CD4-positive, alpha-beta memory T cell (primary cell): ENCODE measurements around the gene AKR1B1. TPM values are rescaled to one million over a fixed set of nuclear protein-coding genes. Genes with fewer than 3 reads are reported as not detected.
"Not testable (repeated sequence)": the region's sequence is repeated elsewhere in the genome, so short reads cannot be mapped to it uniquely, and the experiment has no call there.

Source experiments
- CTCF ChIA-PET: fragments of 350-600 bp; sonication (Branson Sonifier 250); formaldehyde crosslinking; loops from one replicate; lab custom pipeline; 2021; ENCODE audit warnings: inconsistent platforms; ENCODE audit not compliant: partially characterized antibody; lab: Charles Lee
- POLR2A ChIA-PET: fragments of 350-600 bp; sonication (Branson Sonifier 250); formaldehyde crosslinking; loops from one replicate; lab custom pipeline; 2021; ENCODE audit not compliant: partially characterized antibody; lab: Charles Lee
- DNase-seq, 5 donors: peaks; one replicate each; pipeline versions ENCODE4 v3.0.0 to v3.0.0-alpha.2; 2020 to 2022; ENCODE audit warnings: mixed read lengths in 1 of 5
- H3K27ac ChIP-seq: one replicate; pipeline ENCODE4 v1.7.0; 2013; ENCODE audit warnings: low read depth, low read length
- H3K27me3 ChIP-seq: 2 replicates; pipeline ENCODE4 v1.7.0; 2013; ENCODE audit warnings: mild to moderate bottlenecking, low read length, moderate library complexity; ENCODE audit not compliant: insufficient read depth
- H3K36me3 ChIP-seq: 2 replicates; pipeline ENCODE4 v1.7.0; 2013; ENCODE audit warnings: mild to moderate bottlenecking, low read length, moderate library complexity; ENCODE audit not compliant: insufficient read depth
- H3K4me1 ChIP-seq: 2 replicates; pipeline ENCODE4 v1.7.0; 2013; ENCODE audit warnings: mild to moderate bottlenecking, low read length, moderate library complexity; ENCODE audit not compliant: insufficient read depth
- H3K4me3 ChIP-seq, 2 donors: one replicate each; pipeline ENCODE4 v1.7.0; 2013; ENCODE audit warnings: low read length in 2 of 2, mild to moderate bottlenecking in 1 of 2
- H3K9me3 ChIP-seq, 2 donors: one replicate each; pipeline ENCODE4 v1.7.0; 2013; ENCODE audit warnings: low read length in 2 of 2, control low read depth in 1 of 2; ENCODE audit not compliant: control insufficient read depth in 1 of 2
- H3K27ac Mint-ChIP-seq, 7 donors: one replicate each; pipeline ENCODE4 v1.8.0; 2020 to 2021; ENCODE audit warnings: mixed read lengths in 7 of 7, mild to moderate bottlenecking in 6 of 7, inconsistent platforms in 3 of 7, moderate library complexity in 3 of 7
- H3K27me3 Mint-ChIP-seq, 2 donors: one replicate each; pipeline ENCODE4 v1.8.0; 2020 to 2021; ENCODE audit warnings: mixed read lengths in 2 of 2
- H3K36me3 Mint-ChIP-seq, 2 donors: one replicate each; pipeline ENCODE4 v1.8.0; 2020 to 2021; ENCODE audit warnings: mixed read lengths in 2 of 2, inconsistent platforms in 1 of 2, mild to moderate bottlenecking in 1 of 2
- H3K4me1 Mint-ChIP-seq, 4 donors: one replicate each; pipeline ENCODE4 v1.8.0; 2020 to 2021; ENCODE audit warnings: mixed read lengths in 4 of 4, mild to moderate bottlenecking in 1 of 4
- H3K4me3 Mint-ChIP-seq, 8 donors: one replicate each; pipeline ENCODE4 v1.8.0; 2020 to 2021; ENCODE audit warnings: mixed read lengths in 8 of 8, mild to moderate bottlenecking in 7 of 8, moderate library complexity in 6 of 8, inconsistent platforms in 3 of 8
- H3K9me3 Mint-ChIP-seq, 8 donors: one replicate each; pipeline ENCODE4 v1.8.0; 2020 to 2021; ENCODE audit warnings: mixed read lengths in 8 of 8, mild to moderate bottlenecking in 5 of 8, inconsistent platforms in 3 of 8, moderate library complexity in 1 of 8
- intact Hi-C: fragments of 100-400 bp; cut with micrococcal nuclease; formaldehyde crosslinking; loops from one replicate; pipeline ENCODE4 v1.15.1; 2023
- polyA plus RNA-seq, 2 donors: library from polyadenylated mRNA; unstranded; fragments of 300-500 nt; fragmentation: Illumina TruSeq; gene quantifications; one replicate each; pipeline ENCODE4 v1.2.3, GENCODE V29; 2021
- total RNA-seq, 2 experiments: library from RNA; stranded (reverse); gene quantifications; one replicate each; pipeline ENCODE4 v1.2.3, GENCODE V29; 2021

Gene AKR1B1
- total and polyA plus RNA-seq, 4 experiments from 2014 or later, result 81.2 to 199 (median 114) TPM

DNA sequence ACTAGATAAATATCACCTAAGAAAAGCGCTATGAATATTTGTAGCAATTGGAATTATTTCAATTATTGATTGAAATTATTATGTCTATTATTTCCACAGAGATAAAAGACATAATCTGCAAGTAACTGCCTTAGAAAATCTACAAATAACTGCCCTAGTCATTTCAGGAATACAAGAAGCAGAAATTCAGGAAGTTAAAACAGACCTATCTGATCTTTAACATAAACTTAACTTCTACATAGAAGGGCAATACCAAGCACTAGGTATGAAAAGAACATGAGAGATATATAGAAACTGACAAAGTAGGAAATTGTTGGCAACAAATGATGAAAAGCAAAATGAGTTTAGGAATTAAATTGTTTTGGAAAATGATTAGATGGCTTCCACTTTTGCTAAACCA is 36.6 kb upstream of the AKR1B1 start:
- Mint-ChIP-seq H3K27me3 (peaks cover 8 to 11% of the 10 kb centered on the region in 2 donors), H3K9me3 (no peaks in the 10 kb centered on the region), H3K4me1 (no peaks in the 10 kb centered on the region), H3K27ac (no peak overlapping the region), H3K4me3 (no peak overlapping the region), H3K36me3 (no peaks in the 10 kb centered on the region)
- CTCF ChIA-PET, result no interaction called here
- no peak overlapping the region for H3K27ac ChIP-seq
- no peaks in the 10 kb centered on the region for H3K4me1 ChIP-seq
- intact Hi-C loops, result no loop called here
- H3K4me3 ChIP-seq, result no peak overlapping the region
- H3K36me3 ChIP-seq, result no peaks in the 10 kb centered on the region
- no peaks in the 10 kb centered on the region for H3K9me3 ChIP-seq
- POLR2A ChIA-PET, result no interaction called here
- no peak for DNase-seq
- H3K27me3 ChIP-seq, result no peaks in the 10 kb centered on the region

DNA sequence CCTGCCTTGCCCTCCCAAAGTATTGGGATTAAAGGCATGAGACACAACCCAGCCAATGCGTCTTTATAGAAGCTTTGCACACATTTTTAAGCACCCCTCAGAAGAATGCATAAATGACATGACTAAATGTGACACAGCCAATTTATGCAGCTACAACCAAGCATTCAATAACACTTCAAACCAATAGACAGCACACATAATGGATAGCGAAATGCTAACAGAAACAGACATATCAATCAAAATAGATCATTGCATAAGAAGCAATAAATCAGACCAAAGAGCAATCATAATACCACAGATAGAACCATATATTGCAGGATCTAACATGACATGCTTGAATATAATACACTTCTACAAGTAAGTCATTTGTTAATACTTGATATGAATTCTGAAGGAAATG is 34.2 kb upstream of the AKR1B1 start:
- intact Hi-C loops, result no loop called here
- no peaks in the 10 kb centered on the region for H3K9me3 ChIP-seq

DNA sequence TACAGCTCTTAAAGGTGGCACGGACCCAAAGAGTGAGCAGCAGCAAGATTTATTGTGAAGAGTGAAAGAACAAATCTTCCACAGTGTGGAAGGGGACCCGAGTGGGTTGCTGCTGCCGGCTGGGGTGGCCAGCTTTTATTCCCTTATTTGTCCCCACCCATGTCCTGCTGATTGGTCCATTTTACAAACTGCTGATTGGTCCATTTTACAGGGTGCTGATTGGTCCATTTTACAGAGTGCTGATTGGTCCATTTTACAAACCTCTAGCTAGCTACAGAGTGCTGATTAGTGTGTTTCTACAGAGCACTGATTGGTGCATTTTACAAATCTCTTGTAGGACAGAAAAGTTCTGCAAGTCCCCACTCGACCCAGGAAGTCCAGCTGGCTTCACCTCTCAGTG is 28.8 kb upstream of the AKR1B1 start:
- DNase-seq, H3K4me3 ChIP-seq, intact Hi-C loops, H3K9me3 ChIP-seq, H3K4me3 Mint-ChIP-seq, H3K9me3 Mint-ChIP-seq, H3K36me3 Mint-ChIP-seq, H3K4me1 Mint-ChIP-seq, H3K4me1 ChIP-seq, H3K27ac ChIP-seq, CTCF ChIA-PET, POLR2A ChIA-PET, H3K36me3 ChIP-seq, H3K27ac Mint-ChIP-seq, H3K27me3 ChIP-seq: not testable (repeated sequence)
- H3K27me3 Mint-ChIP-seq, result peaks cover 23% of the 10 kb centered on the region in 2 donors

More for the DNA sequence above, 34.2 kb upstream of the AKR1B1 start:
- Mint-ChIP-seq H3K4me3 (no peak overlapping the region), H3K27ac (no peak overlapping the region), H3K4me1 (no peaks in the 10 kb centered on the region), H3K27me3 (peaks cover 11 to 12% of the 10 kb centered on the region in 2 donors), H3K9me3 (no peaks in the 10 kb centered on the region), H3K36me3 (no peaks in the 10 kb centered on the region)
- DNase-seq, result no peak
- H3K4me1 ChIP-seq, result no peaks in the 10 kb centered on the region
- no peaks in the 10 kb centered on the region for H3K36me3 ChIP-seq
- no peaks in the 10 kb centered on the region for H3K27me3 ChIP-seq
- no peak overlapping the region for H3K27ac ChIP-seq
- H3K4me3 ChIP-seq, result no peak overlapping the region
- POLR2A ChIA-PET, result no interaction called here
- CTCF ChIA-PET, result interaction anchor here (1.6 kb wide), 1 partner anchor 36 kb away, joined by 3 read pairs; no protein-coding TSS in a partner anchor

DNA sequence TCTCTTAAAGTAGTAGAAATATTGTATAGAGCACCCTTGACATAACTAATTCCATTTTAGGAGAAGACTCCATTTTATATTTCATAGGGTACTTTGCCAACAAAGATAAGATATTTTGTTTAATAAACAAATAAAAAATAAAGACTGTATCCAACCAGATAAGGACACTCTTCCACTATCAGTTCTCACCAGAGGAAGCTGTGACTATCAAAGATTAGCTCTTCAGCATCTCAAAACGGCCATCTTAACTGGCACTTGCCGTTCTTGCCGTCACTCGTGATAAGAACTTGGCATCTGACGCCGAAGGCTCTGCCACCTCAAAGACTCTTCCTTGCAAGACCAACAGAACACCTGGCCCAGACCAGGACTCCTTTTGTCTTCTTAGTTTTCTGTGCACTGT is 26.3 kb upstream of the AKR1B1 start:
- H3K36me3 Mint-ChIP-seq, result peaks cover 0 to 4% of the 10 kb centered on the region in 2 donors
- peaks cover 17% of the 10 kb centered on the region in 2 donors for H3K27me3 Mint-ChIP-seq
- peaks cover 0 to 9% (median 3%) of the 10 kb centered on the region in 8 donors for H3K9me3 Mint-ChIP-seq
- no peaks in the 10 kb centered on the region for H3K4me1 Mint-ChIP-seq
- intact Hi-C loops, result no loop called here
- Histone ChIP-seq H3K4me1 (no peaks in the 10 kb centered on the region), H3K9me3 (no peaks in the 10 kb centered on the region), H3K27me3 (no peaks in the 10 kb centered on the region), H3K36me3 (no peaks in the 10 kb centered on the region), H3K27ac (no peak overlapping the region), H3K4me3 (no peak overlapping the region)
- H3K27ac Mint-ChIP-seq, result peak overlapping the region in 1 of 7 donors; percentile 8
- no peak overlapping the region for H3K4me3 Mint-ChIP-seq
- ChIA-PET CTCF (interaction anchor here (1.1 to 2.0 kb wide), 3 partner anchors 52 to 53 kb away, joined by 3 to 7 read pairs (median 5); no protein-coding TSS in a partner anchor), POLR2A (no interaction called here)
- DNase-seq, result no peak

DNA sequence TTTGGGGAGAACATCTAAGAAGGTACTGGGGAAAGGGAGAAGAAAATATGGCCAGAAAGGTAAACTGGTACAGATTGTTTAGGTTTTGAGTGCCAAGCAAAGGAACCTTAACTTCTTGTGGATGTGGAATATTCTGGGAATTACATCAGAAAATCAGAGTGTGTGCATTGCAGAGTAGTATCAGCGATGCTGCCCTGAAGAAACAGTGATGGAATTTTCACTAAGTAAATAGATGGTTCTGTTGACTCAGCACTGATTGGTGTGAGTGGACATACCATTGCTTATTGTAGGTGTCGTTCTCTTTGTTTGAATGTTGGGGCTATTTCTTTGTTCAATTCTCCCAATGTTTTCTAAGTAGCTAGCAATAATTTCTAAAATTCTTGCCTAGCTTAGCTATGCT is 24.4 kb upstream of the AKR1B1 start:
- Mint-ChIP-seq H3K27ac (no peak overlapping the region), H3K4me1 (no peaks in the 10 kb centered on the region), H3K4me3 (peak overlapping the region in 1 of 8 donors; percentile 4), H3K27me3 (peaks cover 14 to 15% of the 10 kb centered on the region in 2 donors), H3K9me3 (peaks cover 0 to 9% (median 3%) of the 10 kb centered on the region in 8 donors), H3K36me3 (peaks cover 0 to 4% of the 10 kb centered on the region in 2 donors)
- no peak for DNase-seq
- POLR2A ChIA-PET, result no interaction called here
- no peaks in the 10 kb centered on the region for H3K9me3 ChIP-seq
- no peaks in the 10 kb centered on the region for H3K4me1 ChIP-seq
- H3K36me3 ChIP-seq, result no peaks in the 10 kb centered on the region
- CTCF ChIA-PET, result interaction anchor here (2.0 to 2.4 kb wide), 2 partner anchors 28 to 50 kb away, joined by 5 read pairs; no protein-coding TSS in a partner anchor
- no peaks in the 10 kb centered on the region for H3K27me3 ChIP-seq
- intact Hi-C loops, result no loop called here
- H3K27ac ChIP-seq, result no peak overlapping the region
- H3K4me3 ChIP-seq, result no peak overlapping the region

DNA sequence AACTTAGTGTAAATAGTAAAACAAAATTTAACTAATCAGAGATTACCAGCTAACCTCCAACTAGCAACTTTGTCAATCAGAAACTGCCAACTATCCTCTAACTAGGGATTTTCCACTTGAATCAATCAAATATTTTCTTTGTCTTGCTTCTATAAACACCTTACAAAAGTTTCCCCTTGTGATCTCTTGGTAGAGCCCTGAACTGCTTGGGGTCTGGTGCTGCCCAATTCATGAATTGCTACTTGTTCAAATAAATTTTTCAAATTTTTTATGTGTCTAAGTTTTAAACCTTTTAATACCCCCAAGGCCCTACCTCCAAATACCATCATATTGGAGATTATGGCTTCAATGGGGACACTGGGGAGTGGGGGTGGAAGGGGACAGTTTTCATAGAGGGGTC is 24.0 kb upstream of the AKR1B1 start:
- no peak for DNase-seq
- H3K36me3 Mint-ChIP-seq, result peaks cover 0 to 4% of the 10 kb centered on the region in 2 donors
- POLR2A ChIA-PET, result no interaction called here

DNA sequence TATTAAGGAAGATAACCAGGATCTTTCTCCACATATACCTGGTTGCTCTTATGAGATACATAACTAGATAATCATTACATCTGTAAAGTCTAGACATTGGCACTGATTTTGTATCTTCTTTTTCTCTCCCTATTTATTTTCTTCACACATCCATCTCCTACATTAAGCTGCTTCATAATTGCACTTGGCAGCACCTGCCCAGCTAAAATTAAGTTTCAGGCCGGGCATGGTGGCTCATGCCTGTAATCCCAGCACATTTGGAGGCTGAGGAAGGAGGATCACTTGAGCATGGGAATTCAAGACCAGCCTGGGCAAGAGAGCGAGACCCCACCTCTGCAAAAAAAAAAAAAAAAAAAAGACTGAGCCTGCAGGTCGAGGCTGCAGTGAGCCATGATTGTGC is 22.3 kb upstream of the AKR1B1 start:
- Histone ChIP-seq H3K9me3 (no peaks in the 10 kb centered on the region), H3K27ac (no peak overlapping the region), H3K27me3 (no peaks in the 10 kb centered on the region), H3K36me3 (no peaks in the 10 kb centered on the region), H3K4me1 (no peaks in the 10 kb centered on the region), H3K4me3 (no peak overlapping the region)
- peaks cover 0 to 4% of the 10 kb centered on the region in 2 donors for H3K36me3 Mint-ChIP-seq
- no peak overlapping the region for H3K4me3 Mint-ChIP-seq
- CTCF ChIA-PET, result interaction anchor here (1.1 to 4.2 kb wide), 4 partner anchors 13 to 79 kb away, joined by 3 to 26 read pairs (median 4); no protein-coding TSS in a partner anchor
- DNase-seq, result no peak
- H3K27me3 Mint-ChIP-seq, result peaks cover 12 to 13% of the 10 kb centered on the region in 2 donors
- H3K27ac Mint-ChIP-seq, result no peak overlapping the region
- intact Hi-C loops, result no loop called here
- POLR2A ChIA-PET, result no interaction called here
- peaks cover 0 to 4% (median 0%) of the 10 kb centered on the region in 8 donors for H3K9me3 Mint-ChIP-seq
- H3K4me1 Mint-ChIP-seq, result no peaks in the 10 kb centered on the region

More for the DNA sequence above, 24.0 kb upstream of the AKR1B1 start:
- intact Hi-C loops, result no loop called here
- H3K36me3 ChIP-seq, result no peaks in the 10 kb centered on the region
- peaks cover 0 to 9% (median 3%) of the 10 kb centered on the region in 8 donors for H3K9me3 Mint-ChIP-seq
- no peaks in the 10 kb centered on the region for H3K4me1 ChIP-seq
- H3K27ac ChIP-seq, result no peak overlapping the region
- CTCF ChIA-PET, result interaction anchor here (1.3 to 2.4 kb wide), 3 partner anchors 28 to 50 kb away, joined by 3 to 5 read pairs (median 5); no protein-coding TSS in a partner anchor
- H3K4me3 Mint-ChIP-seq, result no peak overlapping the region
- H3K4me1 Mint-ChIP-seq, result no peaks in the 10 kb centered on the region
- peaks cover 14 to 15% of the 10 kb centered on the region in 2 donors for H3K27me3 Mint-ChIP-seq
- no peak overlapping the region for H3K27ac Mint-ChIP-seq
- H3K27me3 ChIP-seq, result no peaks in the 10 kb centered on the region
- no peaks in the 10 kb centered on the region for H3K9me3 ChIP-seq
- no peak overlapping the region for H3K4me3 ChIP-seq
